NCI-H1694 (cell line): Measurements from ENCODE around the gene CREBBP.
"Not testable (repeated sequence)": the region's sequence is repeated elsewhere in the genome, so short reads cannot be mapped to it uniquely, and the experiment has no call there.

Experiments used
- DNase-seq: peaks from one replicate; lab custom pipeline; 2025; lab: John Stamatoyannopoulos, UW

The CREBBP gene

DNA sequence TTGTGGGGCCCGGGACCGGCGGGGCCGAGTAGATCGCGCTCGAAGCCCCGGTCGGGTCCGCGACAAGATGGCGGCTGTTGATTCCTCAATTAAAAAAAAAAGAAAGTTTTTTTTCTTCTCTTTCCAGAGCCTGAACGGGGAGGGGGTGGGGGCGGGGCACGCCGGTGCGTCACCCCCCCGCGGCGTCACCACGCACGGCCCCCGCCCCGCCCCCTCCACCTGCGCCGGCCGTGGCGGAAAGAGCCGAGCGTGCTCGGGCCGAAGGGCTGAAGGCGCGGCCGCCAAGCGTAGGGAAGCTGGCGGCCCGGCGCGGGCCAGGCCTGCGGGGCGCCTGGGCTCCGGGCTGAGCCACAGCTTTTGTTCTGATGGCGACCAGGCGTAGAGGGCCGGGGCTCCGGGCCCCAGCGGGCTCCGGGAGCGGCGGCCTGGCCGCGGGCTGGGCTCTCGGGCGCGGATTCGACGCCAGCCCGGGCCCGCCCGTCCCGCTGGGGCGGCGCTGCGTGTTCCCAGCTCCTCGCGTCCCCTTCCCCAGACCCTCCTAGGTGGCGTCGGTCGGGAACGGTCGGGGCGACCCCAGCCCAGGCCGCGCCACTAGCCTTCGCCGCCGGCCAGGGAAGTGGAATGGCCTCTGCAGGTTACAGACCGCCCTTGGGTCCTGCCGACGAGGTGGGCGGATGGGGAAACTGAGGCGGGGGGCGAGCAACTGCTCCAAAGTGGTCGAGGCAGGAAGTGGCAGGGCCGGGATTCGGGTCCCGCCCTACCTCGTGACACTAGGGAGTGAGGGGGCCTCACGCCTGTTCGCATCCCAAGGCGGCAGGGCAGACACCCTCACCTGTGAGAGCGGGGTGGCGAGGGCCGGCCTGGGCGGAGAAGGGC lies at the start of gene CREBBP:
CREBBP (minus strand) TSS at position 91 of the 876 bp plus-strand sequence. CDS start 797 bp downstream, outside the sequence.
- DNase-seq = peak; percentile 54

DNA sequence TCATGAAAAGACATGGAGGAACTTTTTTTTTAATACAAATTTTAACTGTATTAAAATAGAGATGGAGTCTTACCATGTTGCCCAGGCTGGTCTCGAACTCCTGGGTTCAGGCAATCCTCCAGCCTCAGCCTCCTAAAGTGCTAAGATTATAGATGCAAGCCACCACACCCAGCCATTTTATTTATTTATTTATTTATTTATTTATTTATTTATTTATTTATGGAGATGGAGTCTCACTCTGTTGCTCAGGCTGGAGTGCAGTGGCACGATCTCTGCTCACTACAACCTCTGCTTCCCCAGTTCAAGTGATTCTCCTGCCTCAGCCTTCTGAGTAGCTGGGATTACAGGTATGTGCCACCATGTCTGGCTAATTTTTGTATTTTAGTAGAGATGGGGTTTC lies 46.6 kb upstream of the CREBBP start:
- not testable (repeated sequence) for DNase-seq

DNA sequence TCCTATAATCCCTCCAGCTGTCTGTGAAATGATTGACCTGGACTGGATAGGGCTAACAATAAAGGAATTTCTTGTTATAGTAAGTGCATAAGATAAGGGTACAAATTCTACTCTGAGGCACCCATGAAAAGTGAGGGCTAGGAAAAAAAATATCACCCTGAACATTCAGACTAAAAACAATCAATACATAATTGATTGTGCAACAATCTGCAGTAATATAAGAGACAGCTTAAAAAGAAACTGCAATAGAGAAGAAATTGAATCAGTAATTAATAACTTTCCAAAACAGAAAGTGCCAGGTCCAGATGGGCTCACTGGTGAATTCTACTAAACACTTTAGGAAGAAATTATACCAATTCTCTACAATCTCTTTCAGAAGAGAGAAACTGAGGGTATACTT lies 44.2 kb upstream of the CREBBP start:
- no peak for DNase-seq

DNA sequence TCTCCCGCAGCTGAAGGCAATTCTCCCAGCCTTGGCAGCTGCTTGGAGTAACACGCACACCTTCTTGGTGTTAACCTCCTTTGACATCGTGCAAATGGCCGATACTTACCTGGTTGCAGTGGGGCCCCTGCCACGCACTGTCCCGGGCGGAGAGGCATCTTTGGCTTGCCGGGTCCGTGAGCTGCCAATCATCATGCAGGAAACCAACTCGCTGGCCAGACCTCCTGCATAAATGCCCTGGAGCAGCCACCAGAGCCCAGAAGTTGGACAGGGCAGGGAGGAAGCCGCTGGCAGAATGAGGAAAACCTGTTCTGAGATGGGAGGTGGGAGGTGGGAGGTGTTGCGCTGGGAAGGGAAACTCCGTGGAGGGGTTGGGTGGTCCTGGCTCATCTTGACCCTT lies 41.7 kb upstream of the CREBBP start:
- DNase-seq = no peak

DNA sequence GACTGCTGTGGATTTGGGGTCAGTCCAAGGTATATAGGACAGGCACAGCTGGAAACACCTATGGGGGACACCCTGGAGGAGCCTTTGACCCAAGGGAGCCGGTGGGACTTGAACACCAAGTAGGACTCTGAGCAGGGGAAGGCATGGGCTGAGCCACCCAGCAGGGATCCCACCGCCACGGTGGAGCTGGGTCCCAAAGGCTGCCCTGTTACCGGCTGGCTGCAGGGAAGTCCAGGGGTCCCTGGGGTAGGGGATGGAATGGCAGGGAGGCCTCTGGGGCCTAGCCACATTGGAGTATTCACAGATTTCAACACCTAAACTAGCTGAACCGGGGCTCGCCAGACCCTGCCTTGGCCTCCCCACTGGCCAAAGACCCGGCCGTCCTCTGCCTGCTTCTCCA lies 39.7 kb upstream of the CREBBP start:
- DNase-seq = no peak

DNA sequence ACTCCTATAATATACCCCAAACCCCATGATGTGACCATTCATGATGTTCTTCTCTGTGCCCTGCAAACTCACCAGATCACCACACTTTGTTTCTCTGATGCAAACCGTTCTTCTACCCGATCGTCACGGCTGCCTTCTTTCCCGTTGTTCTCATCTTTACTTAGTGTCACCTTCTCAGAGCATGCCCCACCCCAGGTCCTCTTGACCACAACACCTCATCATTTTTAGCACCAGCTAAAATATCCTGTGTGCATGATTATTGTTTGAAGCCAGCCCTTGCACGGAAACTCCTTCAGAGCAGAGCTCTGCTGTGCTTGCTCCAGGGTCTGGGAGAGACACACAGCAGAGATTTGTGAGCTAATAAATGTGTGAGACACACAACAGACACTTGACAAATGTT lies 38.9 kb upstream of the CREBBP start:
- DNase-seq = no peak

DNA sequence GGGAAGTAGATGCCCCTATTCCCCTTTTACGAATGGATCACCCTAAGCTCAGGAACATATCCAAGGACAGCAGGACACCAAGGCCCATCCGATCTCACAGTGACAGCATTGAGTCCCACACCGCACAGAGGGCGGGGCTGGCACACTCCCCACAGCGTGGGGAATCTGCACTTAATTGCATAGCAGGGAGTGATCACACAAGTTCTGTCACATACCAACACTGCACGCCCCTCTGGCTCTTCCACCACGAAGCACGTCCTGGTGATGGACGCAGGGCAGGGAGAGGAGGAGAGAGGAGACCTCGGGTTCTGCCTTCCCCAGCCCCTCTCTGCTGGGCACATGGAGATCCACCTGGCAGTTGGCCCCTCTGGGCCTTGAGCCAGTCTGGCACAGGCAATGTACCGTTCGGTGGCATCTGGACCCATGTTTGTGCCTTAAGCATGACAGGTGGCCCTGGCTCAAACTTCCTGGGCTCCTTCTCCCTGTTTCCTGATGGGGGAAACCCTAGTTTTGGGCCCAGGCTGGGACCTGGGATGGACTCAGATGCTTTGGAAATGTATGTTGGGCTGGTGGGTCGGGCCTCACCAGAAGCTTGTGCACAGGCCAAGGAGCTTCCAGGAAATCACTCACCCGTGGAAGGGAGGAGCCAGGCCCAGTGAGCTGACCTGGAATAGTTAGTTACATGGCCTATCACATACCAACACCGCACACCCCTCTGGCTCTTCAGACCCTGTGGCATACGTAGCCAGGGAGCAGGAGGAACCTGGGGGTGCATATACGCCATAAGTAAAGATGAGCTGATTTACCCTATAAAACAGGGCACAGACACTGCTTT lies 35.1 kb upstream of the CREBBP start:
- no peak for DNase-seq

DNA sequence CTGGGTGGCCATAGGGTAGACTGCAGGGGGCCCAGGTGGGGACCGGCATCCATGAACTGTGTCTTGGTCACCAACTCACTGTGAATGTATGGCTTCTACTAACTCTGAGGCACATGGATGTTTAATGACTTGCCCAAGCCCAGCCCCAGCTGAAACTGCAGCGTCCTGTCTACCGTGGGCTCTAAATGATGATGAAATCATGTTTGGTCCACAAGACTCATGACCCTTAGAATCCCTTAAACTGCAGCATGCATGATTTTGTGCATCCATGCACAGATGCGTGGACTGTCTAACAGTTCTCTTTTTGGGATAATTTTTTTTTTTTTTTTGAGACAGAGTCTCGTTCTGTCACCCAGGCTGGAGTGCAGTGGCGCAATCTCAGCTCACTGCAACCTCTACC lies 32.4 kb upstream of the CREBBP start:
- no peak for DNase-seq

DNA sequence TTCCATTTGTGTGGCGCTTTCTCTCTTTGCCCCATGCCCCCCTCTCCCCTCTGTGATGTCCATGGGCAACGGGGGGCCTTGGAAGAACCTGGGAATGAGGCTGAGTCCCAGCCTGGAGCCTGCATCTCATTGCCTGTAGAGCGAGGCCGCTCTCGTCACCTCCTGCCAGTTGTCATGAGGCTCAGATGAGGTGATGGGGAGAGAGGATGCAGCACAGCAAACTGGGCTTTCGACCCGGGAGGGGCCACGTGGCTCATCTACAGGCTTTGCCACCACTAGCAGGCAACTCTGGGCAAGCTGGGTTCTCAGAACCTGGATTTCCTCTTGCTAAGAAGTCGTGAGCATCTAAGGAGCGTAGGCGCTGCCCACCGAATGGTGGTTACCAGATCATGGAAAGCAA lies 31.9 kb upstream of the CREBBP start:
- no peak for DNase-seq

DNA sequence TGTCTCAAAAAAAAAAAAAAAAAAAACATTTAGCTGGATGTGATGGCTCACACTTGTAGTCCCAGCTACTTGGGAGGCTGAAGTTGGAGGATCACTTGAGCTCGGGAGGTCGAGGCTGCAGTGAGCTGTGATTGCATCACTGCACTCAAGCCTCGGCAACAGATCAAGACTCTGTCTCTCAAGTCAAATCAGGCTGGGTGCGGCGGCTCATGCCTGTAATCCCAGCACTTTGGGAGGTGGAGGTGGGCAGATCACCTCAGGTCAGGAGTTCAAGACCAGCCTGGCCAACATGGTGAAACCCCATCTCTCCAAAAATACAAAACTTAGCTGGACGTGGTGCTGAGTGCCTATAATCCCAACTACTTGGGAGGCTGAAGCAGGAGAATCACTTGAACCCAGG lies 31.2 kb upstream of the CREBBP start:
- DNase-seq = not testable (repeated sequence)

DNA sequence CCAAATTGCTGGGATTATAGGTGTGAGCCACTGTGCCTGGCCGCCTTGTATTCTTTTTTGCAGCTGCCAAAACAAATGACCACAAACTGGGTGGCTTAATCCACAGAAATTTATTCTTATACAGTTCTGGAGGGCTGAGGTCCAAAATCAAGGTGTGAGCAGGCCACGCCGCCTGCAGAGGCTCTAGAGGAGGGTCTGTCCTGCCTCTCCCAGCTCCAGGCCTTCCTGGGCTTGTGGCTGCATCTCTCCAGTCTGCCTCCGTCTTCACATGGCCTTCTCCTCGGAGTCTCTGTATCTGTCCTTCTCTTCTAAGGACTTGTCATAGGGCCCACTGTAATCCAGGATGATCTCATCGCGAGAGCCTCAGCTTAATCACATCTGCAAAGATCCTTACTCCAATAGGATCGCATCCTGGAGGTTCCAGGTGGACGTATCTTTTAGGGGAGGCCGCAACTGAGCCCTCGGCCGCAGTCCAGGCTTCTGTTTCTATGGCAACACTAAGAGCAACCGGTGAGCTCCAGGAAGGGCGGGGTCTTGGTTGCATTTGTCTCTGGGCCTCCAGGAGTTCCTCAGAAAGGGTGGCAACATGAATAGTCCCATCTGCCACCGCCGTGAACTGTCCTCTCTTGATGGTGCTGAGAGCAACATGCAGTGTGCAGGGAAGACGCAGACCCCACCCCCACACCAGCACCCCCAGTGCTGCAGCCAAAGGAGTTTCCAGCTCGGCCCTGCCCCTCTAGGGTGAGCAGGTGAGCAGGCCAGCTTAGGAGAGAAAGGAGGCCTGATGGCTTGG lies 29.5 kb upstream of the CREBBP start:
- DNase-seq = no peak

DNA sequence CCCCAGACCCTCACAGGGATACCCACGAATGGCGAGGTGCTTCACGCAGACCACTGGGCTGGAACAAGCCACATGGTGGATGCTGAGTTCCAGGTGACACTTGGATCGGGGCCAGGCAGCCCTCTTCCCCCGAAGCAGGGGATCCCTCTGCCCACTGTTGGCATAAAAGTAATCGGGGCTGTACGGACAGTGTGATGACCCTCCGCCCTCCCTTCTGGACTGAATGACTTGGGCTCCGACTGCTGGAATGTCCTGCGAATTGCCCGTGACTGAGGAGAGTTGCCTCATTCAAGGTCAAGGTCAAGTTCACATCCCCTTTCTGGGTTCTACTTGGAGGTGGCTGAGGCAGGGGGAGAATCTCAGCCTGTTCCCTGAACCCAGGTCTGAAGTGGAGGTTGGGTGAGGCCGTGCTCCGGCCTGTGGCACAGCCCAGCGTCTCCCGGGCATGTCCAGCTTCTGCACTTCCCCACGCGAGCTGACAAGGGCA lies 28.5 kb upstream of the CREBBP start:
- no peak for DNase-seq

DNA sequence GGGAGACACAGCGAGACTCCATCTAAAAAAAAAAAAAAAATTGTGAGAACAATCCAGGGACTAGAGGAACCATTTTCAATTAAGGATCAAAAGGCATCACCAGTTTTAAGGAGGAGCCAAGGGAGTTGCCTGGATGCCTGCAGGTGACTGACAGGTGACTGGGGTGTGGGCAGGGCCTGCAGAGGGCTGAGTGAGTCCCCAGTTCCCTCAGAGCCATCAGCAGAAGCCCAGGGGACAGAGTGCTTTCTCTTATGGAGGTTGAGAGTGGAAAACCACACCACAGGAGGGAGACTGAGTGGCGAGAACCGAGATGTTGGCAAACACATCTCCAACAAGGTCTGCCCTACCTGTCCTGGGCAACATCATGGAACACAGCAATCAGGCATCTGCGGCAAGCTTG lies 27.1 kb upstream of the CREBBP start:
- DNase-seq = no peak

DNA sequence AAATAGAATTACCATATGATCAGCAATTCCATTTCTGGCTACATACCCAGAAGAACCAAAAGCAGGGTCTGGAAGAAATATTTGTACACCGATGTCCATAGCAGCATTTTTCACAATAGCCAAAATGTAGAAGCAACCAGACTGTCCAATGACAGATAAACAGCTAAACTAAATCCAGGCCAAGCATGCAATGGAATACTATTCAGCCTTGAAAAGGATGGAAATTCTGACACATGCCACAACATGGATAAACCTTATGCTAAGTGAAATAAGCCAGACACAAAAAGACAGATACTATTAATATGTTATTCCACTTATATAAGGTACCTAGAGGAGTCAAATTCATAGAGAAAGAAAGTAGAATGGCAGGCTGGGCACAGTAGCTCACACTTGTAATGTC lies 25.9 kb upstream of the CREBBP start:
- DNase-seq = no peak

DNA sequence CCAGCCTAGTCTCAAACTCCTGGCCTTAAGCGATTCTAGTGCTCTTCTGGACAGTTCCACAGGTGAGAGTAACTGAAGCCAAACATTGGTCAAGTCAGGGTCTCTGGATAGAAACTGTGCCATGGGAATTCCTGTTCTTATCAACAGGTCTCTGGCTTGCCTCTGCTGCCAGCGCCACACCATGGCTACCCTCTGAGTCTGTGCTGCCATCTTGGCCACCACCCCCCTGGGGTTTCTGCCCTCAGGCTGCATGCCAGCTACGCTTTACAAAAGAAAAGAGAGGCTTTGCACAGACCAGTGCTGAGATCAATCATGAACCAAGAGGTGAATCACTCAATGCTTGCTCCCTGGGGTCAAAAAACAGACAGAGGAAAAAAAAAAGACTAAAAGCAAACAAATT lies 24.4 kb upstream of the CREBBP start:
- no peak for DNase-seq

DNA sequence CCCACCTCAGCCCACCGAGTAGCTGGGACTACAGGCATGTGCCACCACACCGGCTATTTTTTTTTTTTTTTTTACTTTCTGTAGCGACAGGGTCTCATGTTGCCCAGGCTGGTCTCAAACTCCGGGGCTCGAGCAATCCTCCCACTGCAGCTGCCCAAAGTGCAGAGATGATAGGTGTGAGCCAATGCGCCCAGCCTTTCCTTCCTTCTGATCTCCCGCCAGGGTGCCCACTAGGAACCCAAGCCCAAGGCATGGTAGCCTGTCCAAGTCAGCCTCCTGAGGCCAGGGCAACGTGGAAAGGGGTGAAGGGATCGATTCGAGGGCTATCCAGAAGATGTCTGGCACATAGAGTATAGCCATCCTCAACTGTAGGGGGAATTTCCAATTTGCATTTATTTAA lies 9.6 kb upstream of the CREBBP start:
- DNase-seq = no peak

DNA sequence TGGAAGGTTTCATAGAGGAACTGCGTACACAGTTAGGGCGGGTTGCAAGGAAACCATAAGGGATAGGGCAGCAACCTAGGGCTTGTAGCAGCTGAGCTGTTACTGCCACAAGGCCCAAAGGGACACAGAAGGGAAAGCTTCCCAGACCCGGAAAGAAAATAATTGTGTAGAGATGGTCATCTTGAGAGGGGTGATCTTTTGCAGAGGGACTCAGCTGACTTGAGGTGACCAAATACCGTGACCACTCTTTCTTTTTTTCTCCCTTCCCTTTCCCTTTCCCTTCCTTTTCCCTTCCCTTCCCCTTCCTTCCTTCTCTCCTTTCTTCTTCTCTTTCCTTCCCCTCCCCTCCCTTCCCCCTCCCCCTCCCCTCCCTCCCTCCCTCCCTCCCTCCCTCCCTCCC lies 8.5 kb upstream of the CREBBP start:
- DNase-seq = no peak

DNA sequence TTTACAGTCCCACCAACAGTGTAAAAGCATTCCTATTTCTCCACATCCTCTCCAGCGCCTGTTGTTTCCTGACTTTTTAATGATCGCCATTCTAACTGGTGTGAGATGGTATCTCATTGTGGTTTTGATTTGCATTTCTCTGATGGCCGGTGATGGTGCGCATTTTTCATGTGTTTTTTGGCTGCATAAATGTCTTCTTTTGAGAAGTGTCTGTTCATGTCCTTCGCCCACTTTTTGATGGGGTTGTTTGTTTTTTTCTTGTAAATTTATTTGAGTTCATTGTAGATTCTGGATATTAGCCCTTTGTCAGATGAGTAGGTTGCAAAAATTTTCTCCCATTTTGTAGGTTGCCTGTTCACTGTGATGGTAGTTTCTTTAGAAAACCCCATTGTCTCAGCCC lies 5.5 kb upstream of the CREBBP start:
- DNase-seq = not testable (repeated sequence)

DNA sequence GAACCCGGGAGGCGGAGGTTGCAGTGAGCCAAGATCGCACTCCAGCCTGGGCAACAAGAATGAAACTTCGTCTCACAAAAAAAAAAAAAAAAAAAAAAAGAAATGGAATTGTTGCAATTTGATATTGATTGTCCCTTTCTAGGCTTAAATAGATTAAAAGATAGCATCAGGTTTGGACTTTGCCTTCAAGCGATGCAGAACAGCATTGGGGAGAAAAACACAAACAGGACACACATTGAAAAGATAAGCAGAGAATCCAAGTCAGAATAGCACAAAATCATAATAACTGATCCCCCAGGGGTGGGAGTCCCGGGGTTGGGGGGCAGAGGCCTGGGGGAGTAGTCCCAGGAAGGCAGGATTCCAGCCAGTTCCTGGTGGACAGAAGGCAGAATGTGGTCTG lies 3.9 kb upstream of the CREBBP start:
- DNase-seq = no peak

DNA sequence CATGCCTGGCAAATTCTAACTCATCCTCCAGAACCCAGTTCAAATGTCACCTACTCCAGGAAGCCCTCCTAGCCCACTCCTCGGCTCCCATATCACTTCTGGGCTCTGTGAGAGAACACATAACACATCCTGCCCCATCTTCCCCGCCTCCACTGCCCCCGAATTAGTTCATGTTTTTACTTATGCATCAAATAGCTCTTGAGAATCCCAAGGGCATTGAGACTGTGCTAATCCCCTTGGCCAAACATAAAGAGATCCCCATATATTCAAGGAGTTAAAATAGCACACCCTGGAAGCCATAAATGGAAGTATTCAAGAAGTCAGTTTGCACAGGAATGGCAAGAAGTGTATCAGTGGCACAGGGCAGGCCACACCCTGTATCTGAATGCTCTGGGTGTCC lies 2.0 kb upstream of the CREBBP start:
- DNase-seq = no peak

DNA sequence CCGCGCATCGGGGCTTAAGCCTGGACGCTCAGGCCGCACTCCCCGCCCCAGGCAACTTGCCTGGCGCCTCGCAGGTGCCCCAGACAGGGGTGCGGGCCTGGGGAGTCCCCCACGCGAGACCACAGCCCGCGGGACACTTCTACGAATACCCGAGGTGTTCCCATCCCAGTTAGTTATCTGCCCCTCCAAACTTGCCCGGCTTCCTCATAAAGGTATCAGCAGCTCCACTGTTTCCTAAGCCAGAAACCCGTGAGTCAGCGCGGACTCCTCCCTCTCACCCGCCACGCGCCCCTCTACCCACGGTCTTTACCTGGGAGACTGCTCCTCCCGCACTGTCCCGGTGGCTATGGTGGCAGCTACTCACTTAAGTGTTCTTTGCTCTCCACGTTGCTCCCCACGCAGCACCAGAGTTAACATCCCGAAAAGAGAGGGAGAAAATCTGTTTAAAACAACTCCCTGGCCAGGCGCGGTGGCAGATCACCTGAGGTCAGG lies 1.0 kb upstream of the CREBBP start:
- DNase-seq = no peak
